Neural progenitor cell (in vitro differentiated cells): ENCODE results near the gene RPH3AL.

ENCODE experiments used
- EZH2 ChIP-seq: fragments of 200-600 bp; sonication (generic); IDR thresholded peaks from 2 replicates; pipeline ENCODE4 v1.6.1; 2017; ENCODE audit warnings: antibody characterized with exemption, mild to moderate bottlenecking, moderate library complexity
- TF ChIP-seq, protein P1 (sequence below): fragments of 200-600 bp; sonication (generic); IDR thresholded peaks from 2 replicates; pipeline ENCODE4 v1.5.1; 2017; ENCODE audit warnings: antibody characterized with exemption, mild to moderate bottlenecking

DNA sequence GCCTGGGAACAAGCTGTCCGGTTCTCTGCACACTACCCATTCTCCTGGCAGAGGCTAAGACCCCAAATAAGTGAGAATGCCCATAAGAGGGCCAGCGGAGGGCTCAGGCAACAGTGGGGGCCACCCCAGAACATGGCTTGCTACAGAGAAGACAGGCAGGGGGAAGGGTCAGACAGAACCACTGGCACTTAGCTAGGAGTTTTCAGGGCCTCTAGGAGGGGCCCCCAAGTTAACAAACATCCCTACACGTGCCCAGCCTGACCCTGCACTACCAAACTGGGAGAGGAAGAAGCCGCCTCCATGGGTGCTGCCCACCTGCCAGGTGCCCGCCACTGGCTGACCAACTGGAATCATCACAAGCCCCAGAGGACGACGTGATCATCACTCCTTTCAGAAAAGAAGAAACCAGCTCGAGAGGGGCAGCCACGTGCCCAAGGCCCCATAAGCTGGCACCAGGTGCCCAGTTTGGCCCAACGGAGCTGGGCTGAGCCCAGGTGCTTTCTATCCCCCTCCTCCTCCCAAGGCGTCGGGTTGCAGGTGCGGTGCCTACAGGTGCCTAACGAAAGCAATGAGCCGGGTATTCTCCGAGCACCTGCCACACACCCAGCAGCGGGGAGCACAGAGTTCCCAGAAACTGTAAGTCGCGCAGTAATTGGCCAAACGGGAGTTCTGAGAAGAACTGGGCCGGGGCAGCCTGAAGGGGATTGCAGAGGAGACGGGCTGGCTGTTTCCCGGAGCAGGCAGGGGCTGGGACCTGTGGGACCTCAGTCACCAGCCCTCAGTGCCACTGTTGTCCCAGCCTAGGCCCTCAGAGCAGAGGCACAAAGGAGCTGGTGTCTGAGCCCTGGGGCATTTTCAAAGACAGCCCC is 13.2 kb downstream of the RPH3AL start:
- TF ChIP-seq, protein P1, sequence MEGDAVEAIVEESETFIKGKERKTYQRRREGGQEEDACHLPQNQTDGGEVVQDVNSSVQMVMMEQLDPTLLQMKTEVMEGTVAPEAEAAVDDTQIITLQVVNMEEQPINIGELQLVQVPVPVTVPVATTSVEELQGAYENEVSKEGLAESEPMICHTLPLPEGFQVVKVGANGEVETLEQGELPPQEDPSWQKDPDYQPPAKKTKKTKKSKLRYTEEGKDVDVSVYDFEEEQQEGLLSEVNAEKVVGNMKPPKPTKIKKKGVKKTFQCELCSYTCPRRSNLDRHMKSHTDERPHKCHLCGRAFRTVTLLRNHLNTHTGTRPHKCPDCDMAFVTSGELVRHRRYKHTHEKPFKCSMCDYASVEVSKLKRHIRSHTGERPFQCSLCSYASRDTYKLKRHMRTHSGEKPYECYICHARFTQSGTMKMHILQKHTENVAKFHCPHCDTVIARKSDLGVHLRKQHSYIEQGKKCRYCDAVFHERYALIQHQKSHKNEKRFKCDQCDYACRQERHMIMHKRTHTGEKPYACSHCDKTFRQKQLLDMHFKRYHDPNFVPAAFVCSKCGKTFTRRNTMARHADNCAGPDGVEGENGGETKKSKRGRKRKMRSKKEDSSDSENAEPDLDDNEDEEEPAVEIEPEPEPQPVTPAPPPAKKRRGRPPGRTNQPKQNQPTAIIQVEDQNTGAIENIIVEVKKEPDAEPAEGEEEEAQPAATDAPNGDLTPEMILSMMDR = no peak
- TF ChIP-seq EZH2 = no peak
